H9 (cell line): ENCODE results near the gene NCAPH2. TPM values are rescaled to one million over a fixed set of nuclear protein-coding genes. Genes with fewer than 3 reads are reported as not detected.

Experiments used
- DNase-seq: peaks from one replicate; pipeline ENCODE4 v3.0.0-alpha.2; 2017
- H2AFZ ChIP-seq: one replicate; pipeline ENCODE4 v1.6.1; 2013; ENCODE audit warnings: mild to moderate bottlenecking, low read length, control low read depth, moderate library complexity
- H2AK5ac ChIP-seq: 2 replicates; pipeline ENCODE4 v1.6.1; 2013; ENCODE audit warnings: low read length, control low read depth, mixed read lengths; ENCODE audit not compliant: insufficient read length
- H2BK120ac ChIP-seq: one replicate; pipeline ENCODE4 v1.6.1; 2013; ENCODE audit warnings: low read depth, mild to moderate bottlenecking, low read length, control low read depth, inconsistent platforms; ENCODE audit not compliant: poor library complexity, severe bottlenecking
- H2BK12ac ChIP-seq: 2 replicates; pipeline ENCODE4 v1.6.1; 2013; ENCODE audit warnings: low read length, control low read depth, mixed read lengths, low read depth; ENCODE audit not compliant: insufficient read length
- H2BK15ac ChIP-seq: 2 replicates; pipeline ENCODE4 v1.6.1; 2013; ENCODE audit warnings: low read depth, low read length, control low read depth
- H2BK20ac ChIP-seq: one replicate; pipeline ENCODE4 v1.6.1; 2013; ENCODE audit warnings: low read depth, mild to moderate bottlenecking, low read length, control low read depth, inconsistent platforms; ENCODE audit not compliant: poor library complexity, severe bottlenecking
- H2BK5ac ChIP-seq: 2 replicates; pipeline ENCODE4 v1.6.1; 2013; ENCODE audit warnings: low read length, control low read depth, mixed read lengths; ENCODE audit not compliant: insufficient read length
- H3K14ac ChIP-seq: 2 replicates; pipeline ENCODE4 v1.6.1; 2013; ENCODE audit warnings: low read length, control low read depth; ENCODE audit not compliant: insufficient read depth
- H3K18ac ChIP-seq: 2 replicates; pipeline ENCODE4 v1.6.1; 2013; ENCODE audit warnings: low read depth, mild to moderate bottlenecking, mixed read lengths, low read length, control low read depth; ENCODE audit not compliant: insufficient read length
- H3K23ac ChIP-seq: 2 replicates; pipeline ENCODE4 v1.6.1; 2013; ENCODE audit warnings: low read length, control low read depth, mixed read lengths, low read depth; ENCODE audit not compliant: insufficient read length
- H3K23me2 ChIP-seq: 2 replicates; pipeline ENCODE4 v1.6.1; 2013; ENCODE audit warnings: low read depth, mild to moderate bottlenecking, mixed read lengths, low read length, control low read depth; ENCODE audit not compliant: insufficient read length, poor library complexity, severe bottlenecking
- H3K27ac ChIP-seq: 2 replicates; pipeline ENCODE4 v1.5.1; 2013; ENCODE audit warnings: low read length, control low read depth, mixed read lengths, low read depth; ENCODE audit not compliant: insufficient read length
- H3K27me3 ChIP-seq: 2 replicates; pipeline ENCODE4 v1.6.1; 2013; ENCODE audit warnings: low read length, control low read depth, inconsistent platforms; ENCODE audit not compliant: insufficient read depth
- H3K4ac ChIP-seq: 2 replicates; pipeline ENCODE4 v1.6.1; 2013; ENCODE audit warnings: low read depth, mild to moderate bottlenecking, control low read depth, inconsistent platforms, low read length, moderate library complexity
- H3K4me1 ChIP-seq: 2 replicates; pipeline ENCODE4 v1.6.1; 2013; ENCODE audit warnings: low read length, control low read depth, inconsistent platforms; ENCODE audit not compliant: insufficient read depth
- H3K4me2 ChIP-seq: 2 replicates; pipeline ENCODE4 v1.6.1; 2013; ENCODE audit warnings: low read length, control low read depth, mixed read lengths; ENCODE audit not compliant: insufficient read length, insufficient read depth
- H3K56ac ChIP-seq: 2 replicates; pipeline ENCODE4 v1.6.1; 2013; ENCODE audit warnings: low read depth, mild to moderate bottlenecking, mixed read lengths, low read length, control low read depth; ENCODE audit not compliant: insufficient read length
- H3K79me1 ChIP-seq: 2 replicates; pipeline ENCODE4 v1.6.1; 2013; ENCODE audit warnings: low read depth, mild to moderate bottlenecking, moderate library complexity, low read length, control low read depth, inconsistent platforms; ENCODE audit not compliant: insufficient read depth, poor library complexity, severe bottlenecking
- H3K79me2 ChIP-seq: 2 replicates; pipeline ENCODE4 v1.6.1; 2013; ENCODE audit warnings: low read length, control low read depth, inconsistent platforms; ENCODE audit not compliant: insufficient read depth
- H3K9ac ChIP-seq: 2 replicates; pipeline ENCODE4 v1.6.1; 2013; ENCODE audit warnings: low read length, control low read depth, mixed read lengths; ENCODE audit not compliant: insufficient read length; ENCODE audit errors: extremely low read depth
- H3K9me3 ChIP-seq: one replicate; pipeline ENCODE4 v1.6.1; 2013; ENCODE audit warnings: low read depth, low read length, inconsistent platforms; ENCODE audit not compliant: control insufficient read depth
- H3T11ph ChIP-seq: one replicate; pipeline ENCODE4 v1.6.1; 2013; ENCODE audit warnings: mild to moderate bottlenecking, low read length, control low read depth, inconsistent platforms
- H4K20me1 ChIP-seq: one replicate; pipeline ENCODE4 v1.6.1; 2013; ENCODE audit not compliant: control insufficient read depth, insufficient read length, insufficient read depth
- H4K5ac ChIP-seq: 2 replicates; pipeline ENCODE4 v1.6.1; 2013; ENCODE audit warnings: low read depth, mild to moderate bottlenecking, mixed read lengths, low read length, control low read depth; ENCODE audit not compliant: insufficient read length
- H4K8ac ChIP-seq: replicated peaks from 2 replicates; pipeline ENCODE4 v1.6.1; 2013; ENCODE audit warnings: low read length, control low read depth, mixed read lengths, low read depth; ENCODE audit not compliant: insufficient read length
- H4K91ac ChIP-seq: 2 replicates; pipeline ENCODE4 v1.6.1; 2013; ENCODE audit warnings: low read depth, mild to moderate bottlenecking, moderate library complexity, mixed read lengths, low read length, control low read depth; ENCODE audit not compliant: insufficient read length
- H3K27ac Mint-ChIP-seq, 3 experiments: 2 replicates in 2 of 3; 3 replicates in 1 of 3; pipeline ENCODE4 v1.8.0; 2020 to 2021; ENCODE audit warnings: mixed read lengths in 3 of 3, mild to moderate bottlenecking in 1 of 3, moderate library complexity in 1 of 3
- H3K27me3 Mint-ChIP-seq: 2 replicates; pipeline ENCODE4 v1.8.0; 2021; ENCODE audit warnings: low read depth, mild to moderate bottlenecking, moderate library complexity, mixed read lengths
- H3K36me3 Mint-ChIP-seq, 3 experiments: 2 replicates in 2 of 3; 3 replicates in 1 of 3; pipeline ENCODE4 v1.8.0; 2020 to 2021; ENCODE audit warnings: low read depth in 3 of 3, mixed read lengths in 3 of 3; ENCODE audit not compliant: insufficient read depth in 1 of 3
- H3K4me1 Mint-ChIP-seq, 2 experiments: 2 replicates each; pipeline ENCODE4 v1.8.0; 2020; ENCODE audit warnings: mixed read lengths in 2 of 2
- H3K4me3 Mint-ChIP-seq, 2 experiments: 2 replicates in 1 of 2; 3 replicates in 1 of 2; pipeline ENCODE4 v1.8.0; 2020 to 2021; ENCODE audit warnings: mild to moderate bottlenecking in 2 of 2, mixed read lengths in 2 of 2, moderate library complexity in 1 of 2
- H3K9me3 Mint-ChIP-seq, 2 experiments: 2 replicates in 1 of 2; 3 replicates in 1 of 2; pipeline ENCODE4 v1.8.0; 2020; ENCODE audit warnings: mild to moderate bottlenecking in 2 of 2, mixed read lengths in 2 of 2, moderate library complexity in 1 of 2
- CTCF ChIP-seq: fragments of 200-600 bp; sonication (generic); conservative IDR thresholded peaks from 3 replicates; pipeline ENCODE4 v1.8.0; 2021; ENCODE audit warnings: antibody characterized with exemption, mild to moderate bottlenecking
- WGBS: extraction: QIAGEN DNeasy Blood & Tissue Kit; methylation state at CpG from one replicate; pipeline ENCODE4 v1.1.7; 2013; ENCODE audit warnings: missing lambda C conversion rate, low lambda C conversion rate, mixed read lengths; ENCODE audit not compliant: insufficient read length; ENCODE audit errors: extremely low coverage; 5-methylcytosine and 5-hydroxymethylcytosine counted together
- total RNA-seq: library from RNA; stranded (reverse); gene quantifications from 2 replicates; pipeline ENCODE4 v1.2.1, GENCODE V29; 2021

Gene NCAPH2
- total RNA-seq, 1 experiment from 2014 or later, result 76.2 TPM

- Histone ChIP-seq H4K8ac (no peak overlapping the region), H2BK120ac (no peak overlapping the region), H3K9me3 (no peaks in the 10 kb centered on the region), H3K23ac (no peak overlapping the region), H3K4ac (no peak overlapping the region), H4K5ac (no peak overlapping the region), H3T11ph (no peak overlapping the region), H3K9ac (no peak overlapping the region), H4K91ac (no peak overlapping the region), H3K56ac (no peak overlapping the region), H3K14ac (no peak overlapping the region), H3K4me1 (no peaks in the 10 kb centered on the region), H2BK12ac (no peak overlapping the region), H4K20me1 (no peaks in the 10 kb centered on the region), H2BK15ac (no peak overlapping the region), H2BK20ac (no peak overlapping the region), H3K18ac (no peak overlapping the region), H2AFZ (no peak overlapping the region), H2AK5ac (no peak overlapping the region), H3K27ac (no peak overlapping the region), H3K79me1 (no peaks in the 10 kb centered on the region), H2BK5ac (no peak overlapping the region), H3K27me3 (no peaks in the 10 kb centered on the region), H3K23me2 (no peaks in the 10 kb centered on the region), H3K4me2 (no peak overlapping the region), H3K79me2 (no peaks in the 10 kb centered on the region)
- Mint-ChIP-seq H3K27me3 (peaks cover 11% of the 10 kb centered on the region), H3K4me1 (peaks cover 10 to 11% of the 10 kb centered on the region in 2 experiments), H3K27ac (no peak overlapping the region), H3K9me3 (no peaks in the 10 kb centered on the region), H3K4me3 (no peak overlapping the region), H3K36me3 (no peaks in the 10 kb centered on the region)
- TF ChIP-seq CTCF, result no peak
- no CpG with 5 or more reads among the region's 11 CpGs for WGBS
- DNase-seq, result no peak
Observed at GRCh38 chr22:50551160-50551752, 43.2 kb downstream of the NCAPH2 start.
